ENCODE data around the gene UBE2E2. TPM values are rescaled to one million over a fixed set of nuclear protein-coding genes. Genes with fewer than 3 reads are reported as not detected.

The UBE2E2 gene
- total RNA-seq, 2 donors from 2014 or later = 23.2 to 34.5 TPM

GRCh38 chr3:23481011-23481615 lies 278.0 kb downstream of the UBE2E2 start:
- Histone ChIP-seq H3K4me3 (ENCODE audit: low read length) (no peak overlapping the region), H3K36me3 (ENCODE audit: control insufficient read depth, insufficient read depth, low read length) (no peaks in the 10 kb centered on the region), H3K27me3 (ENCODE audit: control insufficient read depth, insufficient read depth, low read length, poor library complexity, severe bottlenecking) (no peaks in the 10 kb centered on the region), H3K27ac (ENCODE audit: low read depth, low read length) (peak overlapping the region; percentile 70), H3K9me3 (ENCODE audit: control insufficient read depth, low read length) (peaks cover 18% of the 10 kb centered on the region), H3K9ac (ENCODE audit: extremely low read depth, low read length, poor library complexity, severe bottlenecking) (no peak overlapping the region), H3K4me1 (ENCODE audit: control insufficient read depth, insufficient read depth, low read length) (no peaks in the 10 kb centered on the region)
- Mint-ChIP-seq H3K9me3 (peaks cover 7% of the 10 kb centered on the region), H3K27ac (no peak overlapping the region), H3K27me3 (ENCODE audit: insufficient read depth) (no peaks in the 10 kb centered on the region), H3K4me1 (peaks cover 9% of the 10 kb centered on the region), H3K36me3 (ENCODE audit: low read depth) (peaks cover 4% of the 10 kb centered on the region), H3K4me3 (no peak overlapping the region)
- no peak for TF ChIP-seq CTCF (conservative IDR thresholded peaks at IDR 0.05)
- no peak for DNase-seq
- WGBS, 2 experiments (ENCODE audit: insufficient coverage in 1 of 2, insufficient read length in 1 of 2) = 88 to 100% methylated on average over 3 to 5 of the region's 5 CpGs

GRCh38 chr3:23481616-23482278 lies 278.6 kb downstream of the UBE2E2 start:
- Mint-ChIP-seq H3K27me3 (ENCODE audit: insufficient read depth) (no peaks in the 10 kb centered on the region), H3K4me3 (no peak overlapping the region), H3K36me3 (ENCODE audit: low read depth) (peaks cover 4% of the 10 kb centered on the region), H3K9me3 (peaks cover 12% of the 10 kb centered on the region), H3K4me1 (peaks cover 9% of the 10 kb centered on the region), H3K27ac (no peak overlapping the region)
- Histone ChIP-seq H3K27me3 (ENCODE audit: control insufficient read depth, insufficient read depth, low read length, poor library complexity, severe bottlenecking) (no peaks in the 10 kb centered on the region), H3K27ac (ENCODE audit: low read depth, low read length) (peak overlapping the region; percentile 70), H3K9ac (ENCODE audit: extremely low read depth, low read length, poor library complexity, severe bottlenecking) (no peak overlapping the region), H3K9me3 (ENCODE audit: control insufficient read depth, low read length) (peaks cover 24% of the 10 kb centered on the region), H3K36me3 (ENCODE audit: control insufficient read depth, insufficient read depth, low read length) (no peaks in the 10 kb centered on the region), H3K4me3 (ENCODE audit: low read length) (no peak overlapping the region), H3K4me1 (ENCODE audit: control insufficient read depth, insufficient read depth, low read length) (no peaks in the 10 kb centered on the region)
- no peak for DNase-seq
- TF ChIP-seq CTCF (conservative IDR thresholded peaks at IDR 0.05) = no peak
- WGBS, 2 experiments (ENCODE audit: insufficient coverage in 1 of 2, insufficient read length in 1 of 2) = 92 to 100% methylated on average over 3 of the region's 3 CpGs

GRCh38 chr3:23484386-23484785 lies 281.3 kb downstream of the UBE2E2 start:
- H3K27ac ChIP-seq (ENCODE audit: low read depth, low read length) = no peak overlapping the region
- H3K4me1 ChIP-seq (ENCODE audit: control insufficient read depth, insufficient read depth, low read length) = peaks cover 2% of the 10 kb centered on the region
- H3K9ac ChIP-seq (ENCODE audit: extremely low read depth, low read length, poor library complexity, severe bottlenecking) = no peak overlapping the region
- no peak overlapping the region for H3K4me3 ChIP-seq (ENCODE audit: low read length)
- peaks cover 21% of the 10 kb centered on the region for H3K9me3 ChIP-seq (ENCODE audit: control insufficient read depth, low read length)
- DNase-seq = no peak
- 95 to 100% methylated on average over 3 to 4 of the region's 4 CpGs for WGBS, 2 experiments (ENCODE audit: insufficient coverage in 1 of 2, insufficient read length in 1 of 2)
- TF ChIP-seq CTCF (conservative IDR thresholded peaks at IDR 0.05) = no peak
- Mint-ChIP-seq H3K4me1 (peaks cover 16% of the 10 kb centered on the region), H3K27me3 (ENCODE audit: insufficient read depth) (no peaks in the 10 kb centered on the region), H3K36me3 (ENCODE audit: low read depth) (peaks cover 4% of the 10 kb centered on the region), H3K4me3 (no peak overlapping the region), H3K27ac (no peak overlapping the region), H3K9me3 (peaks cover 12% of the 10 kb centered on the region)
- H3K36me3 ChIP-seq (ENCODE audit: control insufficient read depth, insufficient read depth, low read length) = no peaks in the 10 kb centered on the region
- H3K27me3 ChIP-seq (ENCODE audit: control insufficient read depth, insufficient read depth, low read length, poor library complexity, severe bottlenecking) = no peaks in the 10 kb centered on the region
